ENCODE results near the gene TRMT61B.

- TF ChIP-seq EZH2 (IDR thresholded peaks at IDR 0.05; ENCODE audit: borderline replicate concordance, control insufficient read depth, low read depth, low read length) (no peak), CTCF (IDR thresholded peaks at IDR 0.05 in 2 of 3, conservative IDR thresholded peaks at IDR 0.05 in 1 of 3; ENCODE audit: control insufficient read depth in 2 of 3, extremely low read depth in 1 of 3, insufficient read depth in 1 of 3, low read depth in 3 of 3, low read length in 3 of 3) (no peak), KLF5 (IDR thresholded peaks at IDR 0.05; ENCODE audit: partially characterized antibody) (no peak), POLR2AphosphoS5 (IDR thresholded peaks at IDR 0.05; ENCODE audit: low read length) (no peak), JUND (IDR thresholded peaks at IDR 0.05; ENCODE audit: low read depth, low read length) (no peak), REST (IDR thresholded peaks at IDR 0.05; ENCODE audit: low read depth, low read length) (no peak), ZNF622 (IDR thresholded peaks at IDR 0.05) (no peak), ZBTB11 (CRISPR knock-in tag; IDR thresholded peaks at IDR 0.05) (no peak), YY1 (IDR thresholded peaks at IDR 0.05; ENCODE audit: low read depth, low read length) (no peak), ZNF687 (IDR thresholded peaks at IDR 0.05) (no peak), SIN3A (IDR thresholded peaks at IDR 0.05; ENCODE audit: low read depth, low read length) (no peak)
Observed at GRCh38 chr2:28909655-28910353, 39.7 kb upstream of the TRMT61B start.

All from GM12878 (cell line).